ENCODE measurements around the gene PRR18.
A peak's percentile ranks its signal among the peaks of the same experiment; 100 is the strongest.

The PRR18 gene

DNA sequence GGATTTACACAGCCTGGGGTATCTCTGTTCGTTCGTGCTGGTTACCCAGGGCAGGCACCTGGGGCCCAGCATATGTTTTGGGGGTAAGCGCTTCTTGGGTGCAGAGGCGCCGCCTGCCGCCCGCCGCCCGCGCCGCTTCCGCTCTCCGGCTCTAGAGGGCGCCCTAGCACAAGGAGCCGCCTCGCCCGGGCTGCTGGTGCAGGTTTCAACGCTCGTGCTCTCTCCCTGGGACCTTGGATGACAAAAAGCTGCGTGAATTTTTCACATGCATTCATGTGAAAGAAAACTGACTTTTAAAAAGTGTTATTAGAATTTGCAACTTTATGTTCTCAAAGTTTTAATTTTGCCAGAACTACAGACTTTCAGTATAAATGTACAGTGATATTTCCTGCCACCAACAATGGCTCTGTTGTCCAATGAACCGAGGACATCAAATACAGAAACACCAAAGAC lies 32.5 kb downstream of the PRR18 start:
- DNase-seq (ENCODE audit: low read depth in 2 of 2), result peak; percentile 36 to 45

DNA sequence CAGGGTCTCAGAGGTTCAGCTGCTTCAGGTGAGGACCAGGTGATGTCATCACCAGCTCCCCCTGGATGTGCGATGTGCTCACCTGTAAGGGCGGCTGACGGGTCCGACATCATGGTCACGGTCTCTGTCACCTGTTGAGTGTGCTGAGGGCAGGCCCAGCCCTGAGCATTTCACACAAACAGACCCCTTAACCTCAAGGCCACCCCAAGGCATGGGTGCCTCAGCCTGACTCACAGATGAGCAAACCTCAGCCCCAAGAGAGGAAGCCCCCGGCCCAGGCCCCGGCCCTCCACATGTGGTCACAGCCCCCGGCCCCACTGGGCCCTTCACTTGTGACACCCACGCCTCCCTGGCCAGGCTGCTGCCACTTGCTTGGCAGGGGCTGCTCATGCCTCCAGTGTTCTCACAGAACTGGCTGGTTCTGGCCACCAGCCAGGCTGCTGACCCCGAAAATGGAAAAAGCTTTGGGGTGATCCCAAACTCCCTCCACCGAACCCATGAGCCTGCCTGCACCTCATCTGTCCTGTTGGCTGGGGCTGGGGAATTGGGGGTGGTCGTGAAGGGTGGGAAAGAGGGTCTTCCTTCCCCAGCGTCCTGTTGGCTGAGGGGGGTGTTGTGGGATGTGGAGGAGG lies 33.3 kb downstream of the PRR18 start:
- DNase-seq (ENCODE audit: low read depth in 2 of 2), result no peak

DNA sequence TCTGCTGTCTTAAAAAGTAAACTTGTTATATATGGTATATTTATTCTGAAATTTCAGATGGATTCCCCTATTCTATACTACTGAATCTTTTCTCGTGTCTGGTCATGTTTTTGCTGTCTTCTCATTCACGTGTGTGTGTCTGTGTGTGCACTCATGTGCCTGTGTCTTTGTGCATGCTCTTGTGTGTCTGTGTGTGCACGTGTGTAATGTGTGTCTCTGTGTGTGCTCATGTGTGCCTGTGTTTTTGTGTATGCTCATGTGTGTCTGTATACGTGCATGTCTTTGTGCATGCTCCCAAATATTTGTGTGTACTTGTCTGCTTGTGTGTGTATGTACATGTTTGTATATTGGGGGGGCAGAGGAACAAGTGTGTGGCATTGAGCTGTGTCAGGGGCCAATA lies 34.0 kb downstream of the PRR18 start:
- no peak for DNase-seq (ENCODE audit: low read depth in 2 of 2)

DNA sequence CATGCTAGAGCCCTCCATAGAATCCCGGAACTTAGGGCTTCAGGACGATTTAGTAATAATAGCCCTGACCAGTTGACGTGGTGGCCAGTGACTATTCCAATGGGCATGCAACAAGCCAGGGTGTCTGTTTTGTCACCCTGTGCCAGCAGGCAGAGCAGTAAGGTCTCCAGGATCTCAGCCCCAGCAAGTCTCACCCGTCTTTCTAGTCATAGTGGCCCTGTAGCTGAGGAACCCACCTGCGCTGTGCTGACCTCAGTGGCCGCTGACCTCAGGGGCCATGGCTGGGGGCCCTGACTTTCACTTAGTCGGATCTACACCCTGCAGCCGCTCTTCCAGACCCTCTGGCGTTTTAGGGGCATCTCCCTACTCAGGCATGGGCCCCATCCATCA lies 36.8 kb downstream of the PRR18 start:
- DNase-seq (ENCODE audit: low read depth in 2 of 2), result no peak

DNA sequence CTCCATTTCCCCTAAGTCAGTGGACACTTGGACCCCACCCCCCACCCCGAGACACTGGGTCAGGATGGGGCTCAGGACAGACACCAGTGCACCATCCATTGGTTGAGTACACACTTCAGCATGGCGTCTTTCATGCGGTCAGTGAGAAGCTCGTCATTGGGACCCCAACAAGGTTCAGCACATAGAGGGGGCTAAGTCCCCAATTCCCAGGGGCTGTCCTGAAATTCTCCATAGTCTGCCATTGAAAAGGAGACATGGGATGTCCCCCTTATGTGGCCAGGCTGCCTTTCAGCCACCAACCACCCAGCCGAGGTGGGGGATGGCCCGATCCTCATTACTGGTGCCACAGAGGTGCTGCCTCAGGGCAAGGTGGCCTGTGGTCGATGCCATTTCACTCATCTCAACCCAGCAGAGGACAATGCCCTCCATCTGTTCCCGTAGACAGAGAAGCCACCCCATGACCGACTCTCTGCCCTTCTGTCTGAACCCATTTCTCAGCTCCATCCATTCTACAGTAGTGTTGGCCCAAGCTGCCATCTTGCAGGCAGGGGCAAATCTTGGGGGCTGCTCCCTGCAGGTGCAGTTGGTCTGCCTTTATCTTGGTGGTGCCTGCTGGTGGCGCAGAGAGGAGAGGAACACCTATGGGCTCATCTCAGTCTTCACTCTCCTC lies 37.4 kb downstream of the PRR18 start:
- DNase-seq (ENCODE audit: low read depth in 2 of 2), result no peak

DNA sequence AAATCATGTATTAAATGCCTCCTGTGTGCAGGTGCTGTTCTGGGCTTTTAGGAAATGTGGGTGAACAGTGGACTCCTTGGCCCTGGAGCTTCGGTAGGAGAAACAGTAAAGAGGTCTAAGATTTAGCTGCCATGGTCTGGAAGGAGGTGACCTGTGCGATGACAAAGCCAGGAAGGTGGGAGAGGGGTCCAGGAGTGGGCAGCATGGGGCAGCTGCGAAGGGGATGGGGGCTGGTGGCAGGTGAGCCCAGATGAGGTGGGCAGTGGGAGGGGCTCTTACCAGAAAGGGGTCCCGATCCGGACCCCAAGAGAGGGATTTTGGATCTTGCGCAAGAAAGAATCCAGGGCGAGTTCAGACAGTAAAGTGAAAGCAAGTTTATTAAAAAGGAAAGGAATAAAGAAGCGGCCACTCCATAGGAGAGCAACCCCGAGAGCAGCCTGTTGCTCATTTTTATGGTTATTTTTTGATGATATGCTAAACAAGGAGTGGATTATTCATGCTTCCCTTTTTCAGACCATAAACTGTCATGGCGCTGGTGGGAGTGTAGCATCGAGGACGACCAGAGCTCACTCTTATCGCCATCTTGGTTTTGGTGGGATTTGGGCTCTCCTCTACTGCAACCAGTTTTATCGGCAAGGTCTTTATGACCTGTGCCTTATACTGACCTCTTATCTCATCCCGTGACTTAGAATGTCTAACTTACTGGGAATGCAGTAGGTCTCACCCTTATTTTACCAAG lies 38.7 kb downstream of the PRR18 start:
- DNase-seq (ENCODE audit: low read depth in 2 of 2), result no peak

DNA sequence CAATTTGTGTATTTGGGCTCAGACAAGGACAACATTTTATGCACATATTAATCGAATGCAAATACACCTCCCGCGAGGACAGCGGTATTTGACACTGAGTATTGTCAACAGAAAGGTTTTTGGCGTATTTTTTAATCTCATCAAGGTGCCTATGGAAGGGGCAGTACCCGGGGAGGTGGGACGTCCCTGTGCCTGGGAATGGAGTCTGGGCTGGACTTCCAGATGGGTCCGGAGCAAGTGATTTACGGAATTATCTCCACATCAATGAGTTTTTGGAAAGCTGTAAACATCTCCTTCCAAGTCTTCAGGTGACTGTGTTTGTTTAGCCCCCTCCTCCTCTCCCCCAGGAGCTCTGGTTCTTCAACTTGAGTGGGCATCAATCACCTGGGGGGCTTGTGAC lies 39.8 kb downstream of the PRR18 start:
- no peak for DNase-seq (ENCODE audit: low read depth in 2 of 2)

DNA sequence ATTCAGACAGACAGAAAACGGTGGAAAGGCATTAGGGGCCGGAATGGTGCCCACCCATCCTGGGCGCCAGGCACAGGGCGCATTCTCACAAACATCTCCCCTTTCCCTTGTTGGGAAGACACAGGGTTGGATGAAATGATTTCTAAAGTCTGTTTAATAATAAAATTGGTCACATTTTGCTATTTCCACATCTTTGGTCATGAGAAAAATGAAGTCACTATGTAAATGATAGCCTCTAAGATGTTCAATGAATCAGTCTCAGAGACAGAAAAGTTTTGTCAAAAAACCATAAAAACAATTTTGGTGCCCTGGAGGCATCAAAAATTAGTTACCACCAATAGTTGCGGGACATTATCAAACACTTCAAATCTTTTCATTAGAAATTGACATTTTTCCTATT lies 40.7 kb downstream of the PRR18 start:
- DNase-seq (ENCODE audit: low read depth in 2 of 2), result no peak

DNA sequence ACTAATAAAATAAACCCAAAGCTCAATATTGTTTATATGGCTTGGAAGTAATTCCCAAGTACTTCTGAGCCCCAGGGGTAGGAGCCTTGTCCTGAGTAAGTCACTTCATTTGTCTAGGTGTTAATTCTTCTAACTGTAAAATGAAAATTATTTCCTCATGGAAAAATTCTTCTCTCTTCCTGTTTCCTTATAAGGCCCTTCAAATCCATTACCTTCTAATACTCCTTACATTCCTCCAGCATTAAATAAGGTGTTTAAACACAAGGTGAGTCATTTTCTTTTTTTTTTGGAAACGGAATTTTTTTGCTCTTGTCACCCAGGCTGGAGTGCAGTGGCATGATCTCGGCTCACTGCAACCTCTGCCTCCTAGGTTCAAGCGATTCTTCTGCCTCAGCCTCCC lies 41.9 kb downstream of the PRR18 start:
- no peak for DNase-seq (ENCODE audit: low read depth in 2 of 2)

DNA sequence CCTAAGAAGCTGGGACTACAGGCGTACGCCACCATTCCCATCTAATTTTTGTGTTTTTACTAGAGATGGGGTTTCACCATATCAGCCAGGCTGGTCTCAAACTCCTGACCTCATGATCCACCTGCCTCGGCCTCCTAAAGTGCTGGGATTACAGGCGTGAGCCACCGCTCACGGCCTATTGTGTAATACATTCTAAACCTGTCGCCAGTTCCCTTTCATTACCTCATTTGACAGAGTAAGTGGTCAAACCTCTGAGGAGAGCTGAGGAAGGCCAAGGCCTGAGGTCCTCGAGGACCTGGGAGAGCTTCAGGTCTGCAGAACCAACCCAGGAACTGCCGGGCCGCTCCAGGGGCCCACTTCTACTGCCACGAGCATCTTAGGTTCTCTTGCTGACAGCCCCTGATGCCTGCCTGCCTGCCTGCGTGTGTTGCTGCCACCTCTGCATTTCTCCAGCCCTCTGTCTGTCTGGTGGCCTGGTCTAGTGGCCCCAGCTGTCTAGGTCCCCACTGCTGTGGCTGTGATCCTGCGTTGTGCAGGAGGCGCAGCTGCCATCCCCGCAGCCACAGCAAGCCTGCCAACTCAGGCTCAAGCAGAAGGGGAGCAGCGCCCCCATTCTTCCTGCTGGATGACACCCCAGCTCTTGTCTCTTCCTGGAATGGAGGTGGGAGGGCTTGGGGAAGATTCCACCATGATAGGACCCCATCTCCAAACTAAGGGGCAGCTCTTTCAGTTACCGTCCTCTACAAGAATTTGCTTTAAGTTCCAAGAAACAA lies 45.3 kb downstream of the PRR18 start:
- DNase-seq (ENCODE audit: low read depth in 2 of 2), result no peak

DNA sequence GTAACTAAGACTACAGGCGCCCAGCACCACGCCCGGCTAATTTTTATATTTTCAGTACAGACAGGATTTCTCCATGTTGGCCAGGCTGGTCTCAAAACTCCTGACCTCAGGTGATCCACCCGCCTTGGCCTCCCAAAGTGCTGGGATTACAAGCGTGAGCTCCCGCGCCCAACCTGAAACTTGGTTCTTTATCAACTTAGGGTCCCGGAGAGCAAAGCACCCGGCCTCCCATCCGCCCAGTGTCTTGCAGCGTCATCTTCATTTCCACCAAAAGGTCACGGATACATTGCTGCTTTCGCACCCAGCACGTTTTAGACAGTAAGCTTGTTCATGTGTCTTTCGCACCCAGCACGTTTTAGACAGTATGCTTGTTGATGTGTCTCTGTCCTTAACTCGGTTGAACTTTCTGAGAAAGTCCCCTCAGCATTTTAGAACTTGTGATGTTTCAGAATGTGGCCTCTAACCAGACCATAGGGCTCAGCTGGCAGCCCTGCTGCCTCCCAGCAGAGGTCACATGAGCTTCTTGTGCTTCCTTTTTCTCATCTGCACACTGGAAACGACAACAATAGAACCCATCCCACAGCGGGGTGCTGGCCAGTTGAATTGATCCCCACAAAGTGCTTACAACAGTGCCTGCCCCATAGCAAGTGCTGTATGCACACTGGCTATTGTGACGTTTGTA lies 48.8 kb downstream of the PRR18 start:
- DNase-seq (ENCODE audit: low read depth in 2 of 2), result no peak

DNA sequence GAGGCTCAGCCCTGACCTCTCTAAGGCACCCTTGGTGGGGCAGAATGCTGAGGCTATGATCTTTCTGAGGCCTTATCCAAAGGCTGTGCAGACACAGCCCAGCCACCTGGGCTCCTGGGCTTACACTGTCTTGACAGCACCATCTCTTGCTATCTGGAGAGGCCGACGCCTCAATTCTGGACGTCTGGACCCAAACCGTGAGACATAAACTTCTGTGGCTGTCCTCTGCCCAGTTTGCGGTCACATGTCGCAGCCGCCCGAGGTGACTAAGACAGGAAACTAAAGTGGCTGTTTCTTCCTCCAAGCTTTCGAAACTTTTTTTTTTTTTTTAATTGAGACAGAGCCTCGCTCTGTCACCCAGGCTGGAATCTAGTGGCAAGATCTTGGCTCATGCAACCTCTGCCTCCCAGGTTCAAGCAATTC lies 49.3 kb downstream of the PRR18 start:
- DNase-seq (ENCODE audit: low read depth in 2 of 2), result no peak

DNA sequence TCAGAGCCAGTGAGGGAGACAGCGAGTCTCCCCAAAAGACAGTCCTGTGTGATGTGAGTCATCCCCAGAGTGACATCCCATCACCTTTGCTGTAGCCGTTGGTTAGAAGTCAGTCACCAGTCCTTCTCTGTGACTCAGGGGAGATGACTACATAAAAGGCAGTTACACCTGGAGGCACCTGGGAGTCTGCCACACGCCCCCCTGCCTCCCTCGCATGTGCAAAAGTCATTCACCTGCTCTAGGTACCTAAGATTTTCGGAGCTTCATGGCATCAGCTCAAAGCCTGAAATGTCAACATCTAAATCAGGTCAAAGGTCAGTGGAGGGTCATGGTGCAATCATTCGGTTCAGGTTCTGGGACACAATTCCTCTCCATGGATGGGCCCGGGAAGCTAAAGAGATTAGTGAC lies 50.3 kb downstream of the PRR18 start:
- DNase-seq (ENCODE audit: low read depth in 2 of 2), result peak in 1 of 2 donors; percentile 56

Data from stimulated activated CD8-positive, alpha-beta memory T cell treated with anti-CD3 and anti-CD28 coated beads, Interleukin-15, amount 100 ng/mL, for 4 hours (primary cell).